OCI-LY7 (cell line): ENCODE results near the gene AP4S1. TPM values are rescaled to one million over a fixed set of nuclear protein-coding genes. Genes with fewer than 3 reads are reported as not detected.
"Not testable (repeated sequence)": the region's sequence is repeated elsewhere in the genome, so short reads cannot be mapped to it uniquely, and the experiment has no call there.

Experiments used
- BruUV-seq: library from RNA; stranded (reverse); fragments of 400-500 nt; replicated peaks from 2 replicates; lab custom pipeline; 2021; lab: Mats Ljungman, UMichigan
- CTCF ChIA-PET: fragments of 300-600 bp; sonication (Branson Sonifier 250); formaldehyde crosslinking; loops from one replicate; lab custom pipeline; 2022; ENCODE audit warnings: antibody characterized with exemption; ENCODE audit not compliant: unreplicated experiment; lab: Charles Lee
- POLR2A ChIA-PET: fragments of 300-600 bp; sonication (Branson Sonifier 250); formaldehyde crosslinking; loops from one replicate; lab custom pipeline; 2022; ENCODE audit warnings: antibody characterized with exemption; lab: Charles Lee
- DNase-seq: peaks from one replicate; pipeline ENCODE4 v3.0.0-alpha.2; 2015; ENCODE audit warnings: low spot score
- H2AFZ ChIP-seq: fragments of 200-600 bp; sonication (generic), shearing (Covaris generic); 2 replicates; pipeline ENCODE4 v1.6.1; 2014; ENCODE audit warnings: mild to moderate bottlenecking, antibody characterized with exemption, low read length, moderate library complexity
- H3K27ac ChIP-seq: fragments of 200-600 bp; sonication (generic); 2 replicates; pipeline ENCODE4 v1.5.1; 2014; ENCODE audit warnings: mixed run types, low read depth, mild to moderate bottlenecking, moderate library complexity, low read length, inconsistent platforms; ENCODE audit not compliant: poor library complexity, severe bottlenecking
- H3K36me3 ChIP-seq: fragments of 200-600 bp; sonication (generic); 2 replicates; pipeline ENCODE4 v1.6.1; 2014; ENCODE audit warnings: mild to moderate bottlenecking, antibody characterized with exemption, low read length, moderate library complexity, mixed read lengths; ENCODE audit not compliant: insufficient read depth
- H3K4me1 ChIP-seq: fragments of 200-600 bp; sonication (generic); 2 replicates; pipeline ENCODE4 v1.5.1; 2014; ENCODE audit warnings: mild to moderate bottlenecking, low read length; ENCODE audit not compliant: insufficient read depth, poor library complexity, severe bottlenecking
- H3K4me2 ChIP-seq: fragments of 200-600 bp; sonication (generic); 2 replicates; pipeline ENCODE4 v1.6.1; 2014; ENCODE audit warnings: mild to moderate bottlenecking, low read length
- H3K4me3 ChIP-seq: fragments of 200-600 bp; sonication (generic); 2 replicates; pipeline ENCODE4 v1.5.1; 2014; ENCODE audit warnings: mild to moderate bottlenecking, low read depth, low read length; ENCODE audit not compliant: poor library complexity, severe bottlenecking
- H3K79me2 ChIP-seq: fragments of 200-600 bp; sonication (generic); 2 replicates; pipeline ENCODE4 v1.6.1; 2016; ENCODE audit warnings: low read depth, mild to moderate bottlenecking, low read length, moderate library complexity, mixed read lengths; ENCODE audit not compliant: insufficient read depth
- H3K9me2 ChIP-seq: fragments of 200-600 bp; sonication (generic); 2 replicates; pipeline ENCODE4 v1.6.1; 2016; ENCODE audit warnings: mild to moderate bottlenecking, low read length, mixed read lengths; ENCODE audit not compliant: insufficient read depth
- H3K9me3 ChIP-seq: fragments of 200-600 bp; sonication (generic); 2 replicates; pipeline ENCODE4 v1.6.1; 2014; ENCODE audit warnings: mild to moderate bottlenecking, mixed run types, low read length, mixed read lengths
- H4K20me1 ChIP-seq: fragments of 200-600 bp; sonication (generic); 2 replicates; pipeline ENCODE4 v1.6.1; 2014; ENCODE audit warnings: mild to moderate bottlenecking, antibody characterized with exemption, low read length, moderate library complexity, mixed read lengths; ENCODE audit not compliant: insufficient read depth
- EZH2phosphoT487 ChIP-seq: fragments of 200-600 bp; sonication (generic); IDR thresholded peaks from 2 replicates; pipeline ENCODE4 v1.6.1; 2018; ENCODE audit warnings: low read depth, borderline replicate concordance, mild to moderate bottlenecking, mixed run types, antibody characterized with exemption, low read length, moderate library complexity, mixed read lengths
- intact Hi-C: fragments of 100-400 bp; cut with micrococcal nuclease; formaldehyde crosslinking; loops from one replicate; pipeline ENCODE4 v1.10.0; 2022; ENCODE audit not compliant: unreplicated experiment
- total RNA-seq, 2 experiments: library from RNA; depleted of rRNA in 1 of 2; stranded (reverse); fragments of >200 nt in 1 of 2; shearing (Covaris generic) in 1 of 2; gene quantifications; 2 replicates each; pipeline ENCODE4 v1.2.3, GENCODE V29; 2014 to 2022
- TF ChIP-seq, protein P1 (sequence below): fragments of 200-600 bp; sonication (generic); conservative IDR thresholded peaks from 2 replicates; pipeline ENCODE4 v1.5.1; 2014; ENCODE audit warnings: mild to moderate bottlenecking, antibody characterized with exemption, low read length, moderate library complexity, mixed read lengths

AP4S1 gene
- total RNA-seq, 2 experiments from 2014 or later = 7.6 to 10.4 TPM

DNA sequence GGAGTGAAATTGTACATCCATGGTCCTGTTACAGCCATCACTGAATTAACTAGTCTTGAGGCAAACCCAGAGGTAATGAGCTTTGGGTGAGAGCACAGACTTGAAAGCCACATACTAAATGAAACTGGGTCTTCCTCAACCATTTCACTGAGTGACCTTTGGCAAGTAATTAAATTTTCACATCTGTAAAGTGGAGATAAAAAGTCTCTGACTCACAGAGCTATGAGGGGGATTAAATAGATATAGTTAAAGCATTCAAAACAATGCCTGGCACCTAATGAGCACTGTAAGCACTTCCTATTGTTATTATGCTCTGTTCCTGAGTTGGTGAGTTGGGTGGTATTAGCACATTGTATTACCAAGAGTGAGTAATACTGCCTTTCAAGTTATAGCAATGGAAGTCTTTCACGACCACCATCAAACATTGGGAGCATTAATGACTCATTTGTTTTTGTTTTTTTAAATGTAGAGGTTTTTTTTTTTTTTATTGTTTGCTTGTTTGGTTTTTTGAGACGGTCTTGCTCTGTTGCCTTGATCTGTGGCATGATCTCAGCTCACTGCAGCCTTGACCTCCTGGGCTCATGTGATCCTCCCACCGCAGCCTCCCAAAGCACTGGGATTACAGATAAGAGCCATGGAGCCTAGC is 13.2 kb downstream of the AP4S1 start:
- no peaks in the 10 kb centered on the region for H4K20me1 ChIP-seq
- H3K79me2 ChIP-seq = no peaks in the 10 kb centered on the region
- DNase-seq = no peak
- H3K9me3 ChIP-seq = no peaks in the 10 kb centered on the region
- H3K36me3 ChIP-seq = no peaks in the 10 kb centered on the region
- intact Hi-C loops = no loop called here
- no peaks in the 10 kb centered on the region for H3K4me1 ChIP-seq
- no peak overlapping the region for H3K27ac ChIP-seq
- no peaks in the 10 kb centered on the region for H3K9me2 ChIP-seq
- no peak overlapping the region for H2AFZ ChIP-seq
- ChIA-PET CTCF (no interaction called here), POLR2A (interaction anchor here (0.6 to 1.8 kb wide), 6 partner anchors 10 to 123 kb away, joined by 3 to 11 read pairs (median 3); partner anchors contain the start of genes AP4S1 and STRN3)
- BruUV-seq = no TSS peak
- H3K4me3 ChIP-seq = no peak overlapping the region
- H3K4me2 ChIP-seq = no peak overlapping the region
- no peak for TF ChIP-seq EZH2phosphoT487
- TF ChIP-seq, protein P1, sequence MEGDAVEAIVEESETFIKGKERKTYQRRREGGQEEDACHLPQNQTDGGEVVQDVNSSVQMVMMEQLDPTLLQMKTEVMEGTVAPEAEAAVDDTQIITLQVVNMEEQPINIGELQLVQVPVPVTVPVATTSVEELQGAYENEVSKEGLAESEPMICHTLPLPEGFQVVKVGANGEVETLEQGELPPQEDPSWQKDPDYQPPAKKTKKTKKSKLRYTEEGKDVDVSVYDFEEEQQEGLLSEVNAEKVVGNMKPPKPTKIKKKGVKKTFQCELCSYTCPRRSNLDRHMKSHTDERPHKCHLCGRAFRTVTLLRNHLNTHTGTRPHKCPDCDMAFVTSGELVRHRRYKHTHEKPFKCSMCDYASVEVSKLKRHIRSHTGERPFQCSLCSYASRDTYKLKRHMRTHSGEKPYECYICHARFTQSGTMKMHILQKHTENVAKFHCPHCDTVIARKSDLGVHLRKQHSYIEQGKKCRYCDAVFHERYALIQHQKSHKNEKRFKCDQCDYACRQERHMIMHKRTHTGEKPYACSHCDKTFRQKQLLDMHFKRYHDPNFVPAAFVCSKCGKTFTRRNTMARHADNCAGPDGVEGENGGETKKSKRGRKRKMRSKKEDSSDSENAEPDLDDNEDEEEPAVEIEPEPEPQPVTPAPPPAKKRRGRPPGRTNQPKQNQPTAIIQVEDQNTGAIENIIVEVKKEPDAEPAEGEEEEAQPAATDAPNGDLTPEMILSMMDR = no peak

DNA sequence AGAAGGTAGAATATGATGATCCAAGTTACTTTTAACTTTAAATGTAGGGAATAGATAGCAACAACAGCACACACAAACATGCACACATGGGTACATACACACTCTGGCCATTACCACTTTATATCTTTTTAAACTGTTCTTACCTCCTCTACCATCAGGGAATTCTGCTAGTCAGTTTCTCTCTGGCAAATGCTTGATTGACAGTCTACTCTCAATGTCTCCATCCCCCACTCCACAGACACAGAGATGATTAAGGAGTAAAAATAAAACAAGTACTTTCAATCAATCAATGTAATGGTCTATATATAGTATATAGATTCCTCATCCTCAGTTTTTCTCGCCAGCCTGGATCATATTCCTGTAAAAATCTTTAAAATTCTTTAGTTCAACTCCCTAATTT is 16.9 kb downstream of the AP4S1 start:
- Histone ChIP-seq H3K79me2 (no peaks in the 10 kb centered on the region), H2AFZ (no peak overlapping the region), H4K20me1 (no peaks in the 10 kb centered on the region), H3K4me2 (no peak overlapping the region), H3K27ac (no peak overlapping the region), H3K4me1 (no peaks in the 10 kb centered on the region), H3K4me3 (no peak overlapping the region), H3K9me2 (no peaks in the 10 kb centered on the region), H3K9me3 (no peaks in the 10 kb centered on the region), H3K36me3 (no peaks in the 10 kb centered on the region)
- POLR2A ChIA-PET = interaction anchor here (0.5 to 1.6 kb wide), 2 partner anchors 11 to 16 kb away, joined by 3 to 6 read pairs; no protein-coding TSS in a partner anchor
- DNase-seq = no peak
- intact Hi-C loops = no loop called here
- no peak for TF ChIP-seq EZH2phosphoT487
- TF ChIP-seq, protein P1 = no peak
- CTCF ChIA-PET = no interaction called here
- BruUV-seq = no TSS peak

DNA sequence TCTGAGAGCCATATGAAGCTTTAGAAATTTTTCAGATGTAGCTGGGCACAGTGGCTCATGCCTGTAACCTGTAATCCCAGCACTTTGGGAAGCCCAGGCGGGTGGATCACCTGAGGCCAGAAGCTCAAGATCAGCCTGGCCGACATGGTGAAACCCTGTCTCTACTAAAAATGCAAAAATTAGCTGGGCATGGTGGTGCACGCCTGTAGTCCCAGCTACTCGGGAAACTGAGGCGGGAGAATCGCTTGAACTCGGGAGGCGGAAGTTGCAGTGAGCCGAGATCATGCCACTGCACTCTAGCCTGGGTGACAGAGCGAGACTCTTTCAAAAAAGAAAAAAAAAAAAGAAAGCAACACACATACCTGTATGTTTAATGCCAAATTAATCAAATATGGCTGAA is 17.4 kb downstream of the AP4S1 start:
- H3K36me3 ChIP-seq, H3K4me2 ChIP-seq, DNase-seq, H3K4me3 ChIP-seq, H2AFZ ChIP-seq, BruUV-seq, H3K4me1 ChIP-seq, H3K79me2 ChIP-seq, H3K9me3 ChIP-seq, CTCF ChIA-PET, H4K20me1 ChIP-seq, intact Hi-C loops, H3K27ac ChIP-seq, H3K9me2 ChIP-seq: not testable (repeated sequence)
- POLR2A ChIA-PET = interaction anchor here (0.7 to 1.6 kb wide), 4 partner anchors 15 to 48 kb away, joined by 3 to 5 read pairs (median 3); no protein-coding TSS in a partner anchor
